ENCODE measurements around the gene SPTB.
"Not testable (repeated sequence)": the region's sequence is repeated elsewhere in the genome, so short reads cannot be mapped to it uniquely, and the experiment has no call there.

The SPTB gene

DNA sequence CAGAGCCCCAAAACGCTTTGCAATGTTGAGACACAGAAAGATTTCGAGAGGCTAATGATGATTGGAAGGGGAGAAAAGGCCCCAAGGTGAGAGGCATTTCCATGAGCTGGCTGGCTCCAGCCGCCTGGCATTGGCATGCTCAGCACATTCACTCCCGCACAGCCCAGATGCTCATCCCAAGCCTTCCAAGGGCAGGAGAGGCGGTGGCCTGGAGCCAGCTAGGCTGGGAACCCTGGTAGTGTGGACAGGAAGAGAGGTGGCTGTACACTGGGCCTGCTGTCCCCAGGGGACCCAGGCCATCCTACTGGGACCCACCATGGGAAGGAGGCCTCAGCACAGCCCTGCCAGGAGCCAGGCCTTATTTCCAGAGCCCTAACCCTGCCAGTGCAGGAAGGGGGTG, 72.2 kb downstream of the SPTB start:
- DNase-seq (ENCODE audit: insufficient read length, low spot score), result no peak
- no peak for FAIRE-seq
- TF ChIP-seq POLR2A (IDR thresholded peaks at IDR 0.05; ENCODE audit: low read depth, low read length), result no peak

DNA sequence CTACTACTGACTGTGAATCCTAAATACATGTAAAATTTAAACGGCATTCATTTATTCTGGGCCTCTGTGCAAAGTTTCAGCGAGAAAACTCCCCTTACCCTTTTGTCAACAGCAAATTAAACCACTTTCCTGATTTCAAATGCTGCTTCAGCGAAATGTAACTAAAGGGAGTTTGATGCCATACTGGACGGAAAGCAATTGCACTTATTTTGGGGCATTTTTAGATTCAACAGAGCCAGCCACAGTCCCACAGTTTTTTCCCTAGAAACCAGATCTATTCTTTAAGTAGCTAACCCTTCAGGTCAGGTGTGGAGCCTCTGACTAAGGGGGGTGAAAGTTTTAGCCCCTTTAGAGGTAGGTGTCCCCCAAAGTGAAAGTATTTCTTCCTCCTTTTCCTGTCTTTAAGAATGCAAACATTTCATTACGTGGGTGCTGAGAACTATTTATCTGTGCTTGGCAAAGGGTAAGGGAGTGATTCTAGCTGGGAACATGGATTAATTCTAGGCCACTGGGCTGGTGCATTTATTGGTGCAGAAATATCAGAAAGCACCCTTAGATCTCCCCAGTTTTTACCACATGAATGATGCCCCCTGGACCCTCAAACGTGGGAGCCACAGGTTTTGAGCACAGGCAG, 72.7 kb downstream of the SPTB start:
- TF ChIP-seq POLR2A (IDR thresholded peaks at IDR 0.05; ENCODE audit: low read depth, low read length), result no peak
- FAIRE-seq (no peak), DNase-seq (ENCODE audit: insufficient read length, low spot score) (no peak)

DNA sequence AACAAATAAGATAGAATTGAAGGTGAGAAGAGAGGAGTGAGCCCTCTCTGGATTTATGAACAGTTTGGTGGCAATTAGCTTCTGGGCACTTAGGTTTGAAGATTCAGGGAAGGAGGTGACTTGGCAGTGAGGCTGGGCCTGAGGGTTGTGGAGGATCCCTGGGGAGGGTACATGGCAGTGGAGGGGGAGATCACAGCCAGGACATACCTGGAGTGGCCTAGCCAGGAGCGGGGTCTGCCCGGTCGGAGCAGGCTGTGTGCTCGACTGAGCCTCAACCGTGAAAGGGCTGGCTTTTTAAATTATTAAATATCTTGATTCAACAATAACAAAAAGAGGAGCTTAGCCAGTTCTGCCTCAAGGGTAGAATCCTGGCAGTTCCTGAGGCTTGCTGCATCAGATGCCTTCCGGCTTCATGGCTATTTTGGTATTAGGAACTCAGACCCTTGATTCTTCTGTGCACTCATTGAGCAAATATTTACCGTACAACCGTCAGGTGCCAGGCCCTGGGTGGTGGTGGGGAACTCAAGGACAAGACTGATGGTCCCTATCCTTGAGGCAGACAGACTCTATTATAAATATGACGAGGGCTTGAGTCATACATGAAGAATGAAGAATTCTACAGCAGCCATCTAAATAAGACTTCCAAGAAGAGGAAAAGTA, 73.4 kb downstream of the SPTB start:
- no peak for TF ChIP-seq POLR2A (IDR thresholded peaks at IDR 0.05; ENCODE audit: low read depth, low read length)
- FAIRE-seq, result peak; percentile 89

DNA sequence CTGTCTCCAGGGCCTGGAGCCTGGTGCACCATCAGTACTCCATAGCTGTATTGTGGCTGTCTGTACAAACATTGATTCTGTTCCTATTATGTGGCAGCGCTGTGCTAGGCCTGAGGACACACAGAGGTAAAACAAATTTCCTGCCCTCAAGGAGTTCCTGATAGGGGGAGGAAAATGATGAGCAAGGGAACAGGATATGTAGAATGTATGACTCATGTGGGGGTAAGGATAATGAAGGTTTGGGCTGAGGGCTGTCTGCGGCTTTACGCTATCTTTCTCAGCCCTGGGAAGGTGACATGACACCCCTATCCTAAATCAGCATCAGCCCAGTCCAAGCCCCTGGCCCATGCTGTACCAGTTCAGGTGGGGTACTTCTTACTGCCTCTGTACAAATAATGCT, 74.1 kb downstream of the SPTB start:
- DNase-seq (ENCODE audit: insufficient read length, low spot score); FAIRE-seq: not testable (repeated sequence)

More for the DNA sequence above, 73.4 kb downstream of the SPTB start:
- peak; percentile 65 for DNase-seq (ENCODE audit: insufficient read length, low spot score)

DNA sequence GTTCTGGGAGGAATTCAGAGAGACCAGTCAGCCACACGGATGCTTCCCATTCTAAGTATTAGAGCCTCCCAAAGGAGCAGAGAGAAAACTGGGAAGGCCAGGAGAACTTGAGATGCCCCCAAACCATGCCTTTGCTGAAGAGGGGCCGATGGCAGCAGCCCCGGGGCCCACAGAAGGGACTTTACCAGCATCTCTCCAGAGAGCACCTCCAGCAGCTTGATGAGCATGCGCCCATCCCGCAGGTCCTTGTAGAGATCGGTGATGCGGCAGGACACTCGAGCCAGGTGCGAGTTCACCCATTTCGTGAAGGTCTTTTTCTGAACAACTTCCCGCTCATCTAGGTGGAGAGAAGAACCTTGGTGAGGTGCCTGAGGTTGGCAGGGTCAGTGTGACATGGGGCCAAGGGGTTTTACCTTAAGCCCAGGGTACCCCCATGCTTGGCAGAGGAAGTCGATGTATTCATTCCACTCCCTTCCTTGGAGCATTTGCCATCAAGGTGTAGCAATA, 74.9 kb downstream of the SPTB start:
- FAIRE-seq, result no peak
- no peak for DNase-seq (ENCODE audit: insufficient read length, low spot score)
- TF ChIP-seq POLR2A (IDR thresholded peaks at IDR 0.05; ENCODE audit: low read depth, low read length), result no peak

DNA sequence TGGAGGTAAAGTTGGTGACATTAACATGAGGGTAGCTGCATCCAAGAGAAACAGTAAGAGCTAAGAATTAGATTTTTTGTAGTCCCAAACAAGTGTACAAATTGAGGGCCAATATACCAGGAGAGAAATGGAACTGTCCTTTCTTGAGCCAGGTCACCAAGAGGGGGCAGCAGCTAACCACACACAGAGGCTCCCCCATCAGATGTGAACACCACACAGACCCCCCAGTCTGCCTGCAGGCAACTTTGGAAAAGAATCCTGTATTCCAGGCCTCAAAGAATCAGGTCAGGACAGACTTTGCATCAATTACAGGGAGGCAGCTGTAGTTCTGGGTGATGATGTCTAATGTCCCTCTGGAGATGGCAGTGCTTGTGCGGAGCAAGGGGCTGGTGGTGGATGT, 77.9 kb downstream of the SPTB start:
- FAIRE-seq (no peak), DNase-seq (ENCODE audit: insufficient read length, low spot score) (no peak)
- no peak for TF ChIP-seq POLR2A (IDR thresholded peaks at IDR 0.05; ENCODE audit: low read depth, low read length)

DNA sequence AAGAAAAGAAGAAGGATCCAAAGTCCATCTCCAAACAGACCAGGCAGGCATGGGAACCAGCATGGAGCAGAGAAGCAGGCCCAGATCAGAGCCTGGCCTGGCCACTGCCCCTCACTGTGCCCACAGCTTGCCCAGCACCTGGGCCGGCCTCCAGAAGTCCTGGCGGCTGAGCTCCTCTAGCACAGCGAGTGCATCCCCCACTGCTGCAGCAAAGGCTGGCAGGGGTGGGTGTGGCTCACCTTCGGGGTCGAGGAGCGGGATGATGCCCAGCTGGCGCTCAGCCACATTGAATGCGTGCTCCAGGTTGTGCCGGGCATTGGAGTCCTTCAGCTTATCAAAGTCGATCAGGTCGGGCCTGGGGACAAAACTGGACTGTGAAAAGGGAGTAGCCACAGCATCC, 78.7 kb downstream of the SPTB start:
- DNase-seq (ENCODE audit: insufficient read length, low spot score) (no peak), FAIRE-seq (no peak)
- TF ChIP-seq POLR2A (IDR thresholded peaks at IDR 0.05; ENCODE audit: low read depth, low read length), result no peak

DNA sequence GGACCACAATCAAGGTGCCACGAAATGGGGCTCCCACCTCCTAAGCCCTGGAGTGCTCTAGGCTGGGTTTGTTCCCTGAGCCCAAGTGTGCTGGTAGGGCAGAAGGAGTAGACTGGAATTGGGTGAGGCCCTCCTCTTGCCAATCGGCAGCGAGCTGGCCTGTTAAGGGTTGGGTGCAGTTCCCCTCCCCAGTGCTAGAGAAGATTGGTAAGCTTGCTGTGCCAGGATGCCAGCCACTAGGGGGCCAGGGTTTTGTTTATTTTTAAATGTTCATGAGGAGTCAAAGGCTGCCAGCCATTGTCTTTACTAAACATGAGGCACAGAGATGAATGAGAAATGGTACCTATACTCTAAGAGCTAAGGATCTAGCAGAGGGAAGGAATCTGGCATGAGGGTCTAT, 79.7 kb downstream of the SPTB start:
- DNase-seq (ENCODE audit: insufficient read length, low spot score), result peak; percentile 42

DNA sequence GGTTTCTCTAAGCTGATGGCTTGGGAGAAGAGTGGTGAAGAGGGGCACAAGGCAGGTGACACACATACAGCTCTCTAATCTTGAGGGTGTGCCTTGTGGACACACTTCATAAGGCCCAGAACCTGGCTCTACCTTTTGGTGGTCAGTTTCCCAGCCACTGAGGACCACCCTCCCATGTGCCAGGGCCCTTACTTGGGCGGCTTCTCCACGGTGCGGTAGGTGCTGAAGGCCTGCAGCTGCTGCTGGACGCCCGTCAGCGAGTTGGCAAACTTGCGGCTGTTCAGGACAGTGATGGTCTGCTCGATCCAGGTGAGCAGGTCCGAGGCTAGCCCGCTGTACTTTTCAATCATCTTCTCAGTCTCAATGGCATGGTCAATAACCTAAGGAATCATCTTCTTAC, 80.2 kb downstream of the SPTB start:
- TF ChIP-seq POLR2A (IDR thresholded peaks at IDR 0.05; ENCODE audit: low read depth, low read length), result no peak
- FAIRE-seq (no peak), DNase-seq (ENCODE audit: insufficient read length, low spot score) (no peak)

More for the DNA sequence above, 79.7 kb downstream of the SPTB start:
- TF ChIP-seq POLR2A (IDR thresholded peaks at IDR 0.05; ENCODE audit: low read depth, low read length), result no peak
- peak; percentile 30 for FAIRE-seq

DNA sequence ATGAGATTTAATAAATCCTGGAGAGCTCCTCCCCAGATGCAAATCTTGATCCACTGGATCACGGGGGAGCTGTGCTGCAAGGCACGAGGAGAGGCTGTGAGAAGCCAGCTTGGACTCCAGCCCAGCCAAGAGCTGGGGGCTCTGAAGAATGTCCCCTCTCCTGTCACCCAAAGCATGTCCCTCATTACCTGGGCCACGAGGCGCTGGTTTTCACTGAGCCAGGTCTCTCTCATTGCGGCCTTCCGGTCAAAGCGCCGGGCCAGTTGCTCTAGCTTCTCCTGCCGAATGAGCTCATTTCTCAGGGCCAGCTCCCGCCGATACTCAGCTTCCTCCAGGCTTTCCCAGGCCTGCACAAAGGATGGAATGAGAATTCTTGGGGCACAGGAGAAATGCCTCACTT, 83.3 kb downstream of the SPTB start:
- FAIRE-seq, result no peak
- TF ChIP-seq POLR2A (IDR thresholded peaks at IDR 0.05; ENCODE audit: low read depth, low read length), result no peak
- no peak for DNase-seq (ENCODE audit: insufficient read length, low spot score)

DNA sequence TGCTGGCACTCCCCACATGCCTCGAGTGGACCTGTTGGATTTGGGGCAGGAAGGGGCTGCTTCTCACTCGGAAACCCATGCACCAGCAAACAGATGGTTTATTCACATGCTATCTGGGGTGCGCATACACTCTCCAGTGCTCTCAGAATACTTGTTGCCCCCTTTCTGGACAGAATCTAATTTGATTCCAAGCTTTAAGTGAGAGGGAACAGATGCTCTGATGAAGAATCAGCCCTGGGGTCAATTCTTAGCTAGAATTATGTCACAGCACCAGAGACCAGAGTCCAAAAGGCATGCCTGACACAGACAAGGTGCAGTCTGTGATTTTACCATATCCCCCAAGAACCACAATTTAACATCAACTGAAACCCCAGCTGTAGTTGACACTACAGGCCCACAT, 83.8 kb downstream of the SPTB start:
- FAIRE-seq (no peak), DNase-seq (ENCODE audit: insufficient read length, low spot score) (no peak)
- no peak for TF ChIP-seq POLR2A (IDR thresholded peaks at IDR 0.05; ENCODE audit: low read depth, low read length)

DNA sequence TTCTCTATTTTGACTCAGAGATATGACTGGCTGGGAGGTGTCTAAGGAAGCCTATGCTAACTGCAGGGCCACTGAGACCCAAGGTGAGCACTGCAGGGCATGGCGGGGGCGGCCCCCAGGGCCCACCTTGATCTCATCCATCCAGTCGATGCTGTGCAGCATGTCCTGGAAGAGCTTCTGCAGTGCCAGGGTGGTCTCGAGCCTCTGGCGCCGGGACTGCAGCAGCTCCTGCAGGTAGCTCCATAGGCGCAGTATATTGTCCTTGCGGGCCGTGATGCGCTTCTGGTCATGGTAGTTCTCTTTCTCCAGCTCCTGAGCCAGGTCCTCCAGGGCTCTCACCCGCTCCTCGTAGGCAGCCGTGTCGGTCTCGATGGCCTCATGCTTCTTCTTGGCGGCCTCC, 84.5 kb downstream of the SPTB start:
- no peak for TF ChIP-seq POLR2A (IDR thresholded peaks at IDR 0.05; ENCODE audit: low read depth, low read length)
- FAIRE-seq, result no peak
- DNase-seq (ENCODE audit: insufficient read length, low spot score), result no peak

DNA sequence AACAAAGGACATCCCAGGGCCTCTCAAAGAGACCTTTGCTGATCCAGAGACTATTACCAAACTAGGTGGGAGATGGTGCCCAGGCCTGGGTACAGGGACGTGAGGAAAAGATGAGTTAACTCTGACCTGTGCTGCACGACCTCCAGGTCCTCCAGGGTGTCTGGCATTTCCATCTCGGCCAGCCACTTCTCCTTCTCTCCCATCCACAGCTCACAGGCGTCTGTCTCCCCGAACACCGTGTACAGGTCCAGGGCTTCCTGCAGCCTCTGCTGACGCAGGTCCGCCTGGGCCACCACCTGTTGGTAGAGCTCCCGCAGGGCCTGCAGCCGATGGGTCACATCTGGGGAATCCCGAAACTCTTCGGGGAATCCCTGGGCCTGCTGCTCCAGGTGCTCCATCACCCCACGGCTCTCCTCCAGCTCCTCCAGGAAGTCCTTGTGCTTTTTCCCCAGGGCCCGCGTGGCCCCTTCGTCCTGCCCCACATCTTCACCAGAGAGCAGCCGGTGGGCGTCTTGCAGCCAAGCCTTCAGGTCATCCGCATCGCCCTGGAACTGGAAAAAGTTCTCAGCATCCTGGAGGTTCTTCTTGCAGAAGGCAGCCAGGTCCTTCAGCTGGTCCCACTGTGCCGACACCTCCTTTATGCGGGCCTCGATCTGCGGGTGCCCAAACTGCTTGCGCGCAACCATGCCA, 86.7 kb downstream of the SPTB start:
- TF ChIP-seq POLR2A (IDR thresholded peaks at IDR 0.05; ENCODE audit: low read depth, low read length), result no peak
- DNase-seq (ENCODE audit: insufficient read length, low spot score), result no peak
- FAIRE-seq, result no peak

DNA sequence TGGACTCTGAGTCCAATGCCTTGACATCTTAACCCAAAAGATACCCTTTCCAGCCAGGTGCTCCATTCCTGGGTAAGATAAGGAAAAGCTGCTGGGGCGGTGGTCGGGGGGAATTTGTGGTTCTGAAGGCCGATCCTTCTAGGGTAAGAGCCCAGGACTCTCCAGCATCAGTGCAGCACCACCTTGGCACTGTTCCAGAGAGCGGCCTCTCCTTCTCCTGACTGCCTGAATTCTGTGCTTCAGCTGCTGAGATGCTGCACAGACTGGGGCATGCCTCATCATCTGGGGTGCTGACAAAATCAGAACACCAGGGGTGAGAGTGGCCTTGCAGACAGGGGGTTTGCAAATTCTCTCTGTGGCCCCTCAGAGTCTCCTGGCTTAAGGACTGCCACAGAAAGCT, 87.5 kb downstream of the SPTB start:
- no peak for TF ChIP-seq POLR2A (IDR thresholded peaks at IDR 0.05; ENCODE audit: low read depth, low read length)
- DNase-seq (ENCODE audit: insufficient read length, low spot score), result no peak

DNA sequence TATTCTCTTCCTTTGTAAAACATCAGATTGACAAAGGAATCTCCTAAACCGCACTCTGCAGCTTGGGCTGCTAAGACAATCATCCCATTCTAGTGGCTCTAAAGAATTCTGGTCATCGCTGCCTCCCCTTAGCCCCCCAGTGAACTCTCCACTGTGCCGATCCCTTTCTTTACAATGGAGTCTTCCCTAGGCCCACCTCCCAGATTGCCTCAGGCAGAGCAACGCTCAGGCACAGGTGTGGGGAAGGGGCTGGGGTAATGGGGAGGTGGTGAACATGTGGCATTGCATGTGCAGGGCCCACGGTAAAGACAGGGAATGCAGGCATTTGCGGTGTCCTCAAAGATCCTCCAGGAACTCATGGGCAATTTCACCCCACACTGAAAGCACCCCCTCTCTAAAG, 89.2 kb downstream of the SPTB start:
- FAIRE-seq (no peak), DNase-seq (ENCODE audit: insufficient read length, low spot score) (no peak)
- no peak for TF ChIP-seq POLR2A (IDR thresholded peaks at IDR 0.05; ENCODE audit: low read depth, low read length)

More for the DNA sequence above, 87.5 kb downstream of the SPTB start:
- no peak for FAIRE-seq
